Prostate gland (tissue), 2 donors: ENCODE measurements around the gene LTBP2.

Source experiments
- CTCF ChIP-seq, 4 experiments: fragments of 200-600 bp in 2 of 4; fragments of 450-650 bp in 2 of 4; sonication (generic) in 2 of 4; IDR thresholded peaks; 1 replicate in 3 of 4; 2 replicates in 1 of 4; pipeline ENCODE4 v1.5.1; 2016 to 2019; ENCODE audit warnings: antibody characterized with exemption in 4 of 4, mild to moderate bottlenecking in 2 of 4, moderate library complexity in 2 of 4
- POLR2A ChIP-seq: fragments of 450-650 bp; IDR thresholded peaks from one replicate; pipeline ENCODE4 v1.6.1; 2016; ENCODE audit warnings: antibody characterized with exemption, mild to moderate bottlenecking
- POLR2AphosphoS5 ChIP-seq: sonication (generic); formaldehyde crosslinking; IDR thresholded peaks from one replicate; pipeline ENCODE4 v1.6.1; 2017; ENCODE audit warnings: antibody characterized with exemption

DNA sequence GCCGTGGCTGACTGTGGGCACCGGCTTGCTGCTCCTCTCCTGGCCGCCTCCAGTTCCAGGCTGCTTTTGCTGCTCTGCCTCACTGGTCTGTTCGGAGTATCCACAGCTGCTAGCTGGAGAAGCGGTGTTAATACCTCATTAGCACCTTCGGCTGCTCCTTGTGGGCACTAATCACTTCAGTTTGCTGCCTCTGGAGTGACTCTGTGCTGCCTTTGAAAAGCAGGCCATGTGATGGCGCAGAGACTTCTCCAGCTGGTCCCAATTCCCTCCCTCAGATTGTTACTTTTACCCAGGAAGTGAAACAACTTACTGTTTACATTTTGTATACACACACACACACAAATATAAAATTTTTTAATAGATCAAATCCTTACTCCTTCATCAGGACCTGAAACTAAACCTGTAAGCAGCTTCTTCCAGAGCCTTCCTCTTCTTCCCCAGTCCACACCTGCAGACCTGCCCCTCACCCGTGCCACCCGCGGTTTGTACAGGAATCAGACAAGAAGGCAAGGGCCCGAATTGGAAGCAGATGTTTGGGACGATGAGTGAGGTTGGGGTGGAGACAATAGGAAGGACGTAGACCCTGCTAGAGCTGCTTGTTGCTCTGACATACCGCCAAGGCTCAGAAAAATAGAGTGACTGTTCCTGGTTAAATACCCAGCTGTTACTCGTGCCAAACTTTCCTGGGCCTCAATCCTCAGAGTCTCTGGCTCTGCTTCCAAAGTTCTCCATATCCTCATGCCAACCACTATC lies 41.5 kb upstream of the LTBP2 start:
- no peak for TF ChIP-seq CTCF (IDR thresholded peaks at IDR 0.05)
- no peak for TF ChIP-seq POLR2AphosphoS5
- TF ChIP-seq POLR2A, result no peak
